H1 (cell line): Measurements from ENCODE around the gene NABP1.

Experiments
- EP300 ChIP-seq, 2 experiments: IDR thresholded peaks; 1 replicate in 1 of 2; 2 replicates in 1 of 2; pipeline ENCODE4 v1.6.1; 2011 to 2012; ENCODE audit warnings: low read depth in 2 of 2, low read length in 2 of 2, mild to moderate bottlenecking in 2 of 2, borderline replicate concordance in 1 of 2, inconsistent platforms in 1 of 2, moderate library complexity in 1 of 2
- POLR2AphosphoS5 ChIP-seq: IDR thresholded peaks from 2 replicates; pipeline ENCODE4 v1.6.1; 2011; ENCODE audit warnings: low read depth, low read length
- SRF ChIP-seq: IDR thresholded peaks from 2 replicates; pipeline ENCODE4 v1.6.1; 2011; ENCODE audit warnings: mild to moderate bottlenecking, low read depth, low read length, moderate library complexity
- TF ChIP-seq, protein P1 (sequence below): IDR thresholded peaks from 2 replicates; pipeline ENCODE4 v1.6.1; 2011; ENCODE audit warnings: low read depth, mild to moderate bottlenecking, low read length; ENCODE audit not compliant: insufficient read depth
- TF ChIP-seq, protein P2 (sequence below), 3 experiments: IDR thresholded peaks; 1 replicate in 2 of 3; 2 replicates in 1 of 3; pipeline versions ENCODE4 v1.5.1 to v1.6.1; 2011; ENCODE audit warnings: low read length in 3 of 3, mild to moderate bottlenecking in 3 of 3, inconsistent platforms in 2 of 3, low read depth in 1 of 3, moderate library complexity in 1 of 3; ENCODE audit not compliant: insufficient read depth in 1 of 3; ENCODE audit errors: control extremely low read depth in 1 of 3

DNA sequence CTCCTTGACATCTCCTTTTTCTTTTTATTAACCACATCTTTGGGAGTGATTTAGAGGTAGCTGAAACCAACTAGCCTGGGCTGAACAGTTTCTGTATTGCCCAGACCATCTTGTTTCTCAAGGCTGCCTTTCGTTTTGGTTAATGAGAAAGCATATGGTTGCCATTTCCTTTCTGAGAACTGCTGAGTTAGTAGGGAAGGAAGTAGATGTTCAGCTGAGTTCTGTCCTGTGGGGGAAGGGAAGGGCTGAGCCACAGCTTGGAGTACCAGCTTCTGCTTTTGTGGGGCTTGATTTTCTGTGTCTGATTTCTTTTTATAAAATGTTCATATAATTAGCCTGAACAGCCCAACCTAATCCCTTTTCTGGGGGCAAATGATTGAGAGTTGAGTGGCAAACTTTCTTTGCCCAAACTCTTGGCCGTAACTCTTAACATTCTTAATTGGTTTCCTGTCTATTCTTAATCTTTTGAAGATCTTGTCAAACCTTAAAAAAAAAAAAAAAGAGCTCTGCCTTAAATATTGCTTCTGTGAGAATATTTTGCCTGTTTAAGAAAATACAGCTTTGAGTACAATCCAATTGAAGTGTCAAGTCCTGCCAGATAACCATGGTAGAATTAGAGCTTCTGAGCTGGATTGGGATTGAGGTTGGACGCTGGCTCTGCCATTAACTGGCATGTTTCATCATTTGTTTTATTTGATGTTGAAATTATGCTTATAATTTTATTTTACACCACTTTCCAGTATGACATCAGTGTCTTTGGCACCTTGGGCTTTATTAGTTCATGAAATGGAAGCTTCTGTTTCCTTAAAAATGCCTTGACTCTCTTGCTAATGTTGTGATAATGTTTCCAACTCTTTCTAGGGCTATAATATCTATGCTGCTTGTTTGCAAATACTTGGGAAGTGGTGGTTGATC lies 1.9 kb upstream of the NABP1 start:
- TF ChIP-seq, protein P1, sequence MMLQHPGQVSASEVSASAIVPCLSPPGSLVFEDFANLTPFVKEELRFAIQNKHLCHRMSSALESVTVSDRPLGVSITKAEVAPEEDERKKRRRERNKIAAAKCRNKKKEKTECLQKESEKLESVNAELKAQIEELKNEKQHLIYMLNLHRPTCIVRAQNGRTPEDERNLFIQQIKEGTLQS = no peak
- TF ChIP-seq, protein P2, sequence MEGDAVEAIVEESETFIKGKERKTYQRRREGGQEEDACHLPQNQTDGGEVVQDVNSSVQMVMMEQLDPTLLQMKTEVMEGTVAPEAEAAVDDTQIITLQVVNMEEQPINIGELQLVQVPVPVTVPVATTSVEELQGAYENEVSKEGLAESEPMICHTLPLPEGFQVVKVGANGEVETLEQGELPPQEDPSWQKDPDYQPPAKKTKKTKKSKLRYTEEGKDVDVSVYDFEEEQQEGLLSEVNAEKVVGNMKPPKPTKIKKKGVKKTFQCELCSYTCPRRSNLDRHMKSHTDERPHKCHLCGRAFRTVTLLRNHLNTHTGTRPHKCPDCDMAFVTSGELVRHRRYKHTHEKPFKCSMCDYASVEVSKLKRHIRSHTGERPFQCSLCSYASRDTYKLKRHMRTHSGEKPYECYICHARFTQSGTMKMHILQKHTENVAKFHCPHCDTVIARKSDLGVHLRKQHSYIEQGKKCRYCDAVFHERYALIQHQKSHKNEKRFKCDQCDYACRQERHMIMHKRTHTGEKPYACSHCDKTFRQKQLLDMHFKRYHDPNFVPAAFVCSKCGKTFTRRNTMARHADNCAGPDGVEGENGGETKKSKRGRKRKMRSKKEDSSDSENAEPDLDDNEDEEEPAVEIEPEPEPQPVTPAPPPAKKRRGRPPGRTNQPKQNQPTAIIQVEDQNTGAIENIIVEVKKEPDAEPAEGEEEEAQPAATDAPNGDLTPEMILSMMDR (IDR thresholded peaks at IDR 0.05; ENCODE audit: control extremely low read depth in 1 of 3, insufficient read depth in 1 of 3, low read depth in 1 of 3, low read length in 3 of 3) = no peak
- TF ChIP-seq SRF = no peak
- no peak for TF ChIP-seq POLR2AphosphoS5
- TF ChIP-seq EP300 (IDR thresholded peaks at IDR 0.05; ENCODE audit: borderline replicate concordance in 1 of 2, low read depth in 2 of 2, low read length in 2 of 2) = no peak
